Adrenal gland (tissue), 5 donors: ENCODE measurements around the gene SAMD4B.

Source experiments
- POLR2A ChIP-seq, 2 donors: fragments of 450-650 bp; IDR thresholded peaks; one replicate each; pipeline ENCODE4 v1.6.1; 2017; ENCODE audit warnings: antibody characterized with exemption in 2 of 2, mild to moderate bottlenecking in 2 of 2, moderate library complexity in 1 of 2
- TF ChIP-seq, protein P1 (sequence below), 6 experiments: fragments of 450-650 bp in 4 of 6; fragments of 200-600 bp in 2 of 6; sonication (generic) in 1 of 6; IDR thresholded peaks; 1 replicate in 5 of 6; 2 replicates in 1 of 6; pipeline versions ENCODE4 v1.5.1 to v1.8.0; 2016 to 2021; ENCODE audit warnings: antibody characterized with exemption in 6 of 6, mild to moderate bottlenecking in 2 of 6, moderate library complexity in 1 of 6
- donor health status: DM: no; HTN: no; CAD: no.

GRCh38 chr19:39327363-39328045 is 14.7 kb upstream of the SAMD4B start:
- TF ChIP-seq, protein P1, sequence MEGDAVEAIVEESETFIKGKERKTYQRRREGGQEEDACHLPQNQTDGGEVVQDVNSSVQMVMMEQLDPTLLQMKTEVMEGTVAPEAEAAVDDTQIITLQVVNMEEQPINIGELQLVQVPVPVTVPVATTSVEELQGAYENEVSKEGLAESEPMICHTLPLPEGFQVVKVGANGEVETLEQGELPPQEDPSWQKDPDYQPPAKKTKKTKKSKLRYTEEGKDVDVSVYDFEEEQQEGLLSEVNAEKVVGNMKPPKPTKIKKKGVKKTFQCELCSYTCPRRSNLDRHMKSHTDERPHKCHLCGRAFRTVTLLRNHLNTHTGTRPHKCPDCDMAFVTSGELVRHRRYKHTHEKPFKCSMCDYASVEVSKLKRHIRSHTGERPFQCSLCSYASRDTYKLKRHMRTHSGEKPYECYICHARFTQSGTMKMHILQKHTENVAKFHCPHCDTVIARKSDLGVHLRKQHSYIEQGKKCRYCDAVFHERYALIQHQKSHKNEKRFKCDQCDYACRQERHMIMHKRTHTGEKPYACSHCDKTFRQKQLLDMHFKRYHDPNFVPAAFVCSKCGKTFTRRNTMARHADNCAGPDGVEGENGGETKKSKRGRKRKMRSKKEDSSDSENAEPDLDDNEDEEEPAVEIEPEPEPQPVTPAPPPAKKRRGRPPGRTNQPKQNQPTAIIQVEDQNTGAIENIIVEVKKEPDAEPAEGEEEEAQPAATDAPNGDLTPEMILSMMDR (IDR thresholded peaks at IDR 0.05): no peak
- TF ChIP-seq POLR2A (IDR thresholded peaks at IDR 0.05): no peak
